Measurements from ENCODE around the gene ZDHHC20. TPM values are rescaled to one million over a fixed set of nuclear protein-coding genes. Genes with fewer than 3 reads are reported as not detected.
"Not testable (repeated sequence)": the region's sequence is repeated elsewhere in the genome, so short reads cannot be mapped to it uniquely, and the experiment has no call there.

The ZDHHC20 gene
- polyA plus RNA-seq, 1 of the 3 experiments (the other 2 are of a cell fraction): 8.7 TPM

DNA sequence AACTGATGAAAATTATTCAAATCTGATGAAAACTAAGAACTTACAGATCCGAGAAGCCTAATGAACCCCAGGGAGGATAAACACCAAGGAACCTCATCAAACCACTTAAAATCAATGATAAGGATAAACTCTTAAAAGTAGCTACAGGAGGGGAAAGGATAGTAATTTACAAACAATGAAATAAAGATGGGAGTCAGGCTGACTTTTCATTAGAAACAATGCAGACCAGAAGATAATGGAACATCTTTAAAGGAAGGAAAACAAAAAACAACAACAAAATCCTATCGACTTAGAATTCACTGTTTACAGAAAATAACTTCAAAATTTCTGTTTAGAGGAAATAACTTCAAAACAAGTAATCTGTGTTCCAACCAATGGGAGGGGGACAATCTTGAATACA, 73.4 kb downstream of the ZDHHC20 start:
- Histone ChIP-seq H3K4me2 (no peak overlapping the region), H3K36me3 (replicated peaks in 1 of 2; ENCODE audit: control insufficient read depth in 1 of 2, insufficient read depth in 2 of 2, low read length in 1 of 2) (peaks cover 31 to 70% of the 10 kb centered on the region in 2 experiments), H3F3A (replicated peaks; ENCODE audit: insufficient read depth) (no peaks in the 10 kb centered on the region), H3K9me3 (peaks cover 9% of the 10 kb centered on the region), H3K9me2 (no peaks in the 10 kb centered on the region), H4K20me1 (ENCODE audit: insufficient read depth) (no peaks in the 10 kb centered on the region), H2AFZ (ENCODE audit: low read depth) (no peak overlapping the region), H3K9ac (no peak overlapping the region), H3K27ac (ENCODE audit: low read depth in 2 of 2, low read length in 1 of 2) (no peak overlapping the region), H3K4me1 (ENCODE audit: control insufficient read depth in 1 of 2, insufficient read depth in 2 of 2, low read depth in 1 of 2, low read length in 1 of 2) (no peaks in the 10 kb centered on the region), H3K4me3 (ENCODE audit: low read depth in 2 of 2, low read length in 1 of 2) (no peak overlapping the region), H3K79me2 (ENCODE audit: insufficient read depth) (no peaks in the 10 kb centered on the region), H3K27me3 (ENCODE audit: insufficient read depth) (no peaks in the 10 kb centered on the region)
- CTCF ChIA-PET: interaction anchor here (0.6 kb wide), 1 partner anchor 1274 kb away, joined by 3 read pairs; no protein-coding TSS in a partner anchor
- WGBS (ENCODE audit: low lambda C conversion rate): 94% methylated on average over 2 of the region's 2 CpGs
- TF ChIP-seq, protein P1, sequence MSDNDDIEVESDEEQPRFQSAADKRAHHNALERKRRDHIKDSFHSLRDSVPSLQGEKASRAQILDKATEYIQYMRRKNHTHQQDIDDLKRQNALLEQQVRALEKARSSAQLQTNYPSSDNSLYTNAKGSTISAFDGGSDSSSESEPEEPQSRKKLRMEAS (IDR thresholded peaks at IDR 0.05; ENCODE audit: low read depth): no peak
- TF ChIP-seq, protein P2, sequence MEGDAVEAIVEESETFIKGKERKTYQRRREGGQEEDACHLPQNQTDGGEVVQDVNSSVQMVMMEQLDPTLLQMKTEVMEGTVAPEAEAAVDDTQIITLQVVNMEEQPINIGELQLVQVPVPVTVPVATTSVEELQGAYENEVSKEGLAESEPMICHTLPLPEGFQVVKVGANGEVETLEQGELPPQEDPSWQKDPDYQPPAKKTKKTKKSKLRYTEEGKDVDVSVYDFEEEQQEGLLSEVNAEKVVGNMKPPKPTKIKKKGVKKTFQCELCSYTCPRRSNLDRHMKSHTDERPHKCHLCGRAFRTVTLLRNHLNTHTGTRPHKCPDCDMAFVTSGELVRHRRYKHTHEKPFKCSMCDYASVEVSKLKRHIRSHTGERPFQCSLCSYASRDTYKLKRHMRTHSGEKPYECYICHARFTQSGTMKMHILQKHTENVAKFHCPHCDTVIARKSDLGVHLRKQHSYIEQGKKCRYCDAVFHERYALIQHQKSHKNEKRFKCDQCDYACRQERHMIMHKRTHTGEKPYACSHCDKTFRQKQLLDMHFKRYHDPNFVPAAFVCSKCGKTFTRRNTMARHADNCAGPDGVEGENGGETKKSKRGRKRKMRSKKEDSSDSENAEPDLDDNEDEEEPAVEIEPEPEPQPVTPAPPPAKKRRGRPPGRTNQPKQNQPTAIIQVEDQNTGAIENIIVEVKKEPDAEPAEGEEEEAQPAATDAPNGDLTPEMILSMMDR (IDR thresholded peaks at IDR 0.05): no peak
- TF ChIP-seq SMC3 (IDR thresholded peaks at IDR 0.05; ENCODE audit: low read depth, low read length) (no peak), YY1 (IDR thresholded peaks at IDR 0.05; ENCODE audit: low read depth) (no peak), GABPA (IDR thresholded peaks at IDR 0.05; ENCODE audit: low read depth) (no peak), RFX5 (IDR thresholded peaks at IDR 0.05; ENCODE audit: low read length) (no peak), MXI1 (IDR thresholded peaks at IDR 0.05; ENCODE audit: low read depth, low read length) (no peak), EZH2phosphoT487 (IDR thresholded peaks at IDR 0.05; ENCODE audit: borderline replicate concordance, low read depth) (no peak), POLR2AphosphoS5 (IDR thresholded peaks at IDR 0.05; ENCODE audit: low read depth, low read length) (no peak)
- TF ChIP-seq, protein P3, sequence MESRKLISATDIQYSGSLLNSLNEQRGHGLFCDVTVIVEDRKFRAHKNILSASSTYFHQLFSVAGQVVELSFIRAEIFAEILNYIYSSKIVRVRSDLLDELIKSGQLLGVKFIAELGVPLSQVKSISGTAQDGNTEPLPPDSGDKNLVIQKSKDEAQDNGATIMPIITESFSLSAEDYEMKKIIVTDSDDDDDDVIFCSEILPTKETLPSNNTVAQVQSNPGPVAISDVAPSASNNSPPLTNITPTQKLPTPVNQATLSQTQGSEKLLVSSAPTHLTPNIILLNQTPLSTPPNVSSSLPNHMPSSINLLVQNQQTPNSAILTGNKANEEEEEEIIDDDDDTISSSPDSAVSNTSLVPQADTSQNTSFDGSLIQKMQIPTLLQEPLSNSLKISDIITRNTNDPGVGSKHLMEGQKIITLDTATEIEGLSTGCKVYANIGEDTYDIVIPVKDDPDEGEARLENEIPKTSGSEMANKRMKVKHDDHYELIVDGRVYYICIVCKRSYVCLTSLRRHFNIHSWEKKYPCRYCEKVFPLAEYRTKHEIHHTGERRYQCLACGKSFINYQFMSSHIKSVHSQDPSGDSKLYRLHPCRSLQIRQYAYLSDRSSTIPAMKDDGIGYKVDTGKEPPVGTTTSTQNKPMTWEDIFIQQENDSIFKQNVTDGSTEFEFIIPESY (IDR thresholded peaks at IDR 0.05; ENCODE audit: borderline replicate concordance, low read depth): no peak
- TF ChIP-seq, protein P4, sequence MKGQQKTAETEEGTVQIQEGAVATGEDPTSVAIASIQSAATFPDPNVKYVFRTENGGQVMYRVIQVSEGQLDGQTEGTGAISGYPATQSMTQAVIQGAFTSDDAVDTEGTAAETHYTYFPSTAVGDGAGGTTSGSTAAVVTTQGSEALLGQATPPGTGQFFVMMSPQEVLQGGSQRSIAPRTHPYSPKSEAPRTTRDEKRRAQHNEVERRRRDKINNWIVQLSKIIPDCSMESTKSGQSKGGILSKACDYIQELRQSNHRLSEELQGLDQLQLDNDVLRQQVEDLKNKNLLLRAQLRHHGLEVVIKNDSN (IDR thresholded peaks at IDR 0.05; ENCODE audit: borderline replicate concordance, low read depth): no peak
- DNase-seq: no peak
- POLR2A ChIA-PET: no interaction called here

DNA sequence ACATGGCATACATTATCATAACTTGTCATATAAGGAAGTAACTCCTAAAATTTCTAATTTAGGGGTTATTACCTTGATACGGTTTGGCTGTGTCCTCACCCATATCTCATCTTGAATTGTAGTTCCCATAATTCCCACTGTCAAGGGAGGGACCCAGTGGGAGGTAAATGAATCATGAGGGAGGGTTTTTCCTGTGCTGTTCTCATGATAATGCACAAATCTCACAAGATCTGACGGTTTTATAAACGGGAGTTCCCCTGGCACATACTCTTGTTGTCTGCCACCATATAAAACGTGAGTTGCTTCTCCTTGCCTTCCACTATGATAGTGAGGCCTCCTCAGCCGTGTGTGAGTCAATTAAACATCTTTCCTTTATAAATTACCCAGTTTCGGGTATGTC, 76.0 kb downstream of the ZDHHC20 start:
- Histone ChIP-seq H3K4me2 (no peak overlapping the region), H3K9me2 (no peaks in the 10 kb centered on the region), H3K9me3 (peaks cover 9% of the 10 kb centered on the region), H3K4me1 (ENCODE audit: control insufficient read depth in 1 of 2, insufficient read depth in 2 of 2, low read depth in 1 of 2, low read length in 1 of 2) (no peaks in the 10 kb centered on the region), H3K27me3 (ENCODE audit: insufficient read depth) (no peaks in the 10 kb centered on the region), H4K20me1 (ENCODE audit: insufficient read depth) (no peaks in the 10 kb centered on the region), H3K36me3 (replicated peaks in 1 of 2; ENCODE audit: control insufficient read depth in 1 of 2, insufficient read depth in 2 of 2, low read length in 1 of 2) (peaks cover 31 to 69% of the 10 kb centered on the region in 2 experiments), H3K27ac (ENCODE audit: low read depth in 2 of 2, low read length in 1 of 2) (no peak overlapping the region), H2AFZ (ENCODE audit: low read depth) (no peak overlapping the region), H3K9ac (no peak overlapping the region), H3K79me2 (ENCODE audit: insufficient read depth) (no peaks in the 10 kb centered on the region), H3K4me3 (ENCODE audit: low read depth in 2 of 2, low read length in 1 of 2) (no peak overlapping the region), H3F3A (replicated peaks; ENCODE audit: insufficient read depth) (peaks cover 3% of the 10 kb centered on the region)
- TF ChIP-seq POLR2AphosphoS5 (IDR thresholded peaks at IDR 0.05; ENCODE audit: low read depth, low read length): no peak
- TF ChIP-seq FOXJ3 (CRISPR knock-in tag; IDR thresholded peaks at IDR 0.05): no peak
- TF ChIP-seq MEF2A (IDR thresholded peaks at IDR 0.05; ENCODE audit: borderline replicate concordance, low read depth): no peak
- TF ChIP-seq SMC3 (IDR thresholded peaks at IDR 0.05; ENCODE audit: low read depth, low read length): no peak
- TF ChIP-seq RXRA (IDR thresholded peaks at IDR 0.05; ENCODE audit: borderline replicate concordance, low read depth): no peak
- TF ChIP-seq RCOR1 (IDR thresholded peaks at IDR 0.05; ENCODE audit: low read length): no peak
- no peak for TF ChIP-seq JUND (IDR thresholded peaks at IDR 0.05)
- no peak for DNase-seq
- WGBS (ENCODE audit: low lambda C conversion rate): 92% methylated on average over 6 of the region's 6 CpGs
- POLR2A ChIA-PET: no interaction called here
- CTCF ChIA-PET: no interaction called here

DNA sequence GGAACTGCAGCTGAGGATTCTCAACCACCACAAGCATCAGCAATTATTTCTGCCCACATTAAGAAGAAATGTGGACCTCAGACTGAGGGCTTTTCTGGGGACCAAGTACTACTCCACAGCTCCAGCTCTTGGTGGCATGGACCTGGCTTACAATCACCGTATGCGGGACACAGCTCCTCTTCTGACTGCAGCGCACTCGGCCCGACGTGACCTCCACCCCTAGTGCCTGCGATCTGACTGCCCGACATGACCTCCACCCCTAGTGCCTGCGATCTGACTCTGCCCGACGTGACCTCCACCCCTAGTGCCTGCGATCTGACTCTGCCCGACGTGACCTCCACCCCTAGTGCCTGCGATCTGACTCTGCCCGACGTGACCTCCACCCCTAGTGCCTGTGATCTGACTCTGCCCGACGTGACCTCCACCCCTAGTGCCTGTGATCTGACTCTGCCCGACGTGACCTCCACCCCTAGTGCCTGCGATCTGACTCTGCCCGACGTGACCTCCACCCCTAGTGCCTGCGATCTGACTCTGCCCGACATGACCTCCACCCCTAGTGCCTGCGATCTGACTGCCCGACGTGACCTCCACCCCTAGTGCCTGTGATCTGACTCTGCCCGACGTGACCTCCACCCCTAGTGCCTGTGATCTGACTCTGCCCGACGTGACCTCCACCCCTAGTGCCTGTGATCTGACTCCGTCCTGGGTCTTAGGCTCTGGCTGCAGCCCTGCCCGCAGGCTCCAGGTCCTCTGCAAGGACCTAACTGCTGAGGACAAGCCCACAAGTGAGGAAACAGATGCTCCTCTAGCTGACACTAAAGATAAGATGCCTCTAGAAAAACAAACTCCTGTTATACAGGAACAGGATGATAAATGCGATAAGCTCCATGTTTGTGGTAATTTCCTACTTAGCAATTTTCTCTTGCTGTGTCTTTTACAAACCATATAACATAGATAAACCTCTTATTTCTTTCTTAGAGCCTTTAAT, 81.8 kb downstream of the ZDHHC20 start:
- H3K9me3 ChIP-seq; H3K27ac ChIP-seq (ENCODE audit: low read depth in 2 of 2, low read length in 1 of 2); H2AFZ ChIP-seq (ENCODE audit: low read depth); H3K4me1 ChIP-seq (ENCODE audit: control insufficient read depth in 1 of 2, insufficient read depth in 2 of 2, low read depth in 1 of 2, low read length in 1 of 2); H3K79me2 ChIP-seq (ENCODE audit: insufficient read depth); H3K4me3 ChIP-seq (ENCODE audit: low read depth in 2 of 2, low read length in 1 of 2); H3K27me3 ChIP-seq (ENCODE audit: insufficient read depth); DNase-seq; H3K4me2 ChIP-seq; POLR2A ChIA-PET; H3K9me2 ChIP-seq; H4K20me1 ChIP-seq (ENCODE audit: insufficient read depth); H3K9ac ChIP-seq: not testable (repeated sequence)
- CTCF ChIA-PET: interaction anchor here (1.1 kb wide), 1 partner anchor 100 kb away, joined by 3 read pairs; no protein-coding TSS in a partner anchor
- 88% methylated on average over 30 of the region's 36 CpGs for WGBS (ENCODE audit: low lambda C conversion rate)
- Histone ChIP-seq H3K36me3 (replicated peaks in 1 of 2; ENCODE audit: control insufficient read depth in 1 of 2, insufficient read depth in 2 of 2, low read length in 1 of 2) (peaks cover 19 to 35% of the 10 kb centered on the region in 2 experiments), H3F3A (replicated peaks; ENCODE audit: insufficient read depth) (peaks cover 11% of the 10 kb centered on the region)
